NK-92 (cell line): ENCODE results near the gene REELD1.

Experiments used
- DNase-seq: peaks from one replicate; lab custom pipeline; 2025; ENCODE audit not compliant: unreplicated experiment; lab: John Stamatoyannopoulos, UW

Gene REELD1

GRCh38 chr4:146214238-146214637 is at the start of gene REELD1:
TSS of gene REELD1 (plus strand) at chr4:146214538. CDS start at chr4:146216953, 2,415 bp downstream.
- no peak for DNase-seq

GRCh38 chr4:146165221-146165620 is 49.1 kb upstream of the REELD1 start:
- DNase-seq = no peak

- no peak for DNase-seq
Observed at GRCh38 chr4:146165840-146166239, 48.5 kb upstream of the REELD1 start.

GRCh38 chr4:146170149-146170548 is 44.2 kb upstream of the REELD1 start:
- DNase-seq = no peak

GRCh38 chr4:146175541-146176453 is 38.5 kb upstream of the REELD1 start, which contains the start of gene LSM6:
TSS of gene LSM6 (plus strand) at chr4:146175718. CDS start at chr4:146182922, 7,204 bp downstream.
- no peak for DNase-seq

- no peak for DNase-seq
Observed at GRCh38 chr4:146176891-146177290, 37.4 kb upstream of the REELD1 start.

GRCh38 chr4:146178126-146178525 is 36.2 kb upstream of the REELD1 start:
- DNase-seq = no peak

- DNase-seq = no peak
Observed at GRCh38 chr4:146179784-146180370, 34.5 kb upstream of the REELD1 start.

- DNase-seq = no peak
Observed at GRCh38 chr4:146182443-146182842, 31.9 kb upstream of the REELD1 start.

GRCh38 chr4:146183209-146183608 is 31.1 kb upstream of the REELD1 start:
- DNase-seq = no peak

- DNase-seq = no peak
Observed at GRCh38 chr4:146186041-146186440, 28.3 kb upstream of the REELD1 start.

GRCh38 chr4:146186596-146186995 is 27.7 kb upstream of the REELD1 start:
- DNase-seq = no peak

- DNase-seq = no peak
Observed at GRCh38 chr4:146190456-146190855, 23.9 kb upstream of the REELD1 start.

GRCh38 chr4:146191766-146192458 is 22.4 kb upstream of the REELD1 start:
- no peak for DNase-seq

GRCh38 chr4:146193628-146194027 is 20.7 kb upstream of the REELD1 start:
- no peak for DNase-seq

- no peak for DNase-seq
Observed at GRCh38 chr4:146194212-146194611, 20.1 kb upstream of the REELD1 start.

GRCh38 chr4:146202665-146203064 is 11.7 kb upstream of the REELD1 start:
- no peak for DNase-seq

GRCh38 chr4:146207410-146207809 is 6.9 kb upstream of the REELD1 start:
- no peak for DNase-seq

GRCh38 chr4:146210890-146211289 is 3.4 kb upstream of the REELD1 start:
- no peak for DNase-seq

- DNase-seq = no peak
Observed at GRCh38 chr4:146211440-146211839, 2.9 kb upstream of the REELD1 start.

- DNase-seq = no peak
Observed at GRCh38 chr4:146212781-146213180, 1.6 kb upstream of the REELD1 start.

GRCh38 chr4:146222313-146222712 is 8.0 kb downstream of the REELD1 start:
- DNase-seq = no peak
